K562 (cell line): ENCODE data around the gene MED12. TPM values are rescaled to one million over a fixed set of nuclear protein-coding genes. Genes with fewer than 3 reads are reported as not detected.
A peak's percentile ranks its signal among the peaks of the same experiment; 100 is the strongest.

ENCODE experiments used
- ATAC-seq: fragments of 200-7000 bp; cut with Tn5 transposase; 3 replicates; pipeline ENCODE4 v1.9.1; 2020; ENCODE audit warnings: moderate library complexity
- BruUV-seq: library from RNA; stranded (reverse); fragments of 400-500 nt; replicated peaks from 2 replicates; lab custom pipeline; 2021; lab: Mats Ljungman, UMichigan
- CTCF ChIA-PET: fragments of 300-600 bp; formaldehyde crosslinking; extraction: SDS; loops from one replicate; lab custom pipeline; 2021; ENCODE audit warnings: low intra/inter-chr PET ratio; lab: Yijun Ruan, JAX
- POLR2A ChIA-PET: fragments of 300-600, 350-650 bp; sonication (Branson Sonifier 250); formaldehyde crosslinking; extraction: SDS; loops from one replicate; lab custom pipeline; 2021; ENCODE audit warnings: antibody characterized with exemption, inconsistent platforms; lab: Yijun Ruan, JAX
- DNase-seq, 4 experiments: peaks; one replicate each; pipeline versions ENCODE4 v3.0.0 to v3.0.0-alpha.2; 2011 to 2018; ENCODE audit warnings: low spot score in 3 of 4, mixed read lengths in 3 of 4; ENCODE audit errors: extremely low read depth in 1 of 4
- FAIRE-seq: peaks from 2 replicates; lab custom pipeline; 2011; peaks lifted over from hg19 to GRCh38; lab: Jason Lieb, UNC
- H2AFZ ChIP-seq: 2 replicates; pipeline ENCODE4 v1.6.0; 2011; ENCODE audit warnings: low read depth, low read length, control low read depth, inconsistent platforms
- H3K27ac ChIP-seq: fragments of 200-600 bp; 3 replicates; pipeline ENCODE4 v1.8.0; 2011; ENCODE audit warnings: low read depth, mild to moderate bottlenecking, control low read depth, inconsistent platforms, low read length, moderate library complexity, mixed read lengths; ENCODE audit errors: extremely low read depth
- H3K27me3 ChIP-seq, 2 experiments: fragments of 300-600 bp in 1 of 2; 2 replicates in 1 of 2; 3 replicates in 1 of 2; pipeline versions ENCODE4 v1.6.0 to v1.8.0; 2011; ENCODE audit warnings: inconsistent platforms in 2 of 2, low read length in 2 of 2, mild to moderate bottlenecking in 1 of 2, mixed read lengths in 1 of 2, moderate library complexity in 1 of 2; ENCODE audit not compliant: control insufficient read depth in 2 of 2, insufficient read depth in 2 of 2
- H3K36me3 ChIP-seq: fragments of 300-600 bp; 3 replicates; pipeline ENCODE4 v1.8.0; 2011; ENCODE audit warnings: mild to moderate bottlenecking, low read length, inconsistent platforms; ENCODE audit not compliant: control insufficient read depth, insufficient read depth
- H3K4me1 ChIP-seq, 2 experiments: fragments of 200-600 bp in 1 of 2; replicated peaks in 1 of 2; 2 replicates in 1 of 2; 3 replicates in 1 of 2; pipeline versions ENCODE4 v1.5.1 to v1.8.0; 2011; ENCODE audit warnings: inconsistent platforms in 2 of 2, low read length in 2 of 2, mild to moderate bottlenecking in 1 of 2, mixed read lengths in 1 of 2, moderate library complexity in 1 of 2; ENCODE audit not compliant: control insufficient read depth in 2 of 2, insufficient read depth in 2 of 2
- H3K4me2 ChIP-seq: 2 replicates; pipeline ENCODE4 v1.6.1; 2011; ENCODE audit warnings: low read length, control low read depth, inconsistent platforms, mixed read lengths; ENCODE audit not compliant: insufficient read depth
- H3K4me3 ChIP-seq: fragments of 200-600 bp; sonication (generic), shearing (Covaris generic); 2 replicates; pipeline ENCODE4 v1.5.1; 2016; ENCODE audit warnings: control low read depth, inconsistent platforms
- H3K79me2 ChIP-seq: fragments of 200-600 bp; 3 replicates; pipeline ENCODE4 v1.8.0; 2011; ENCODE audit warnings: low read length, inconsistent platforms; ENCODE audit not compliant: control insufficient read depth, insufficient read depth
- H3K9ac ChIP-seq, 2 experiments: 2 replicates each; pipeline versions ENCODE4 v1.6.0 to v1.6.1; 2011; ENCODE audit warnings: low read depth in 2 of 2, low read length in 2 of 2, control low read depth in 1 of 2, inconsistent platforms in 1 of 2, mild to moderate bottlenecking in 1 of 2, mixed read lengths in 1 of 2; ENCODE audit not compliant: insufficient read depth in 1 of 2
- H3K9me1 ChIP-seq: one replicate; pipeline ENCODE4 v1.6.0; 2011; ENCODE audit warnings: inconsistent platforms, mild to moderate bottlenecking, low read length, moderate library complexity; ENCODE audit not compliant: control insufficient read depth, insufficient read depth
- H3K9me3 ChIP-seq: replicated peaks from 2 replicates; pipeline ENCODE4 v1.5.1; 2011; ENCODE audit warnings: low read depth, low read length, inconsistent platforms; ENCODE audit not compliant: control insufficient read depth, insufficient read depth
- H4K20me1 ChIP-seq: replicated peaks from 2 replicates; pipeline ENCODE4 v1.6.1; 2011; ENCODE audit warnings: low read length, inconsistent platforms, mixed read lengths; ENCODE audit not compliant: control insufficient read depth, insufficient read depth
- DACH1 ChIP-seq: fragments of 450-650 bp; IDR thresholded peaks from 2 replicates; pipeline ENCODE4 v1.6.1; 2018; ENCODE audit not compliant: partially characterized antibody
- DPF2 ChIP-seq: fragments of 450-650 bp; IDR thresholded peaks from 2 replicates; pipeline ENCODE4 v1.6.1; 2016
- EP400 ChIP-seq: fragments of 450-650 bp; IDR thresholded peaks from 2 replicates; pipeline ENCODE4 v1.6.1; 2017; ENCODE audit warnings: antibody characterized with exemption, mild to moderate bottlenecking, moderate library complexity
- ETV5 ChIP-seq: sonication (generic); formaldehyde crosslinking; IDR thresholded peaks from 2 replicates; pipeline ENCODE4 v1.4.0; 2020; ENCODE audit warnings: low read depth, mild to moderate bottlenecking, missing genetic modification reagents
- GABPA ChIP-seq: fragments of 200-800 bp; sonication (Bioruptor generic); conservative IDR thresholded peaks from 2 replicates; pipeline ENCODE4 v1.6.1; 2016; ENCODE audit warnings: low read depth, missing genetic modification characterization, missing compliant biosample characterization
- MAX ChIP-seq: sonication (generic); formaldehyde crosslinking; IDR thresholded peaks from 2 replicates; pipeline ENCODE4 v1.9.0; 2022; ENCODE audit warnings: mild to moderate bottlenecking, missing genetic modification reagents
- NBN ChIP-seq: fragments of 450-650 bp; IDR thresholded peaks from 2 replicates; pipeline ENCODE4 v1.6.1; 2016; ENCODE audit warnings: low read depth, mild to moderate bottlenecking
- PCBP2 ChIP-seq: fragments of 200-400 bp; formaldehyde crosslinking; IDR thresholded peaks from 2 replicates; pipeline ENCODE4 v1.6.1; 2018; ENCODE audit warnings: low read length, low read depth, mild to moderate bottlenecking, moderate library complexity; ENCODE audit not compliant: poor library complexity, severe bottlenecking
- SIN3B ChIP-seq: fragments of 450-650 bp; IDR thresholded peaks from 2 replicates; pipeline ENCODE4 v1.6.1; 2017; ENCODE audit warnings: low read depth, mild to moderate bottlenecking, moderate library complexity
- SUPT5H ChIP-seq: fragments of 450-650 bp; IDR thresholded peaks from 2 replicates; pipeline ENCODE4 v1.6.1; 2016
- THRB ChIP-seq: fragments of 450-650 bp; formaldehyde crosslinking; conservative IDR thresholded peaks from 2 replicates; pipeline ENCODE4 v1.4.0; 2022; ENCODE audit warnings: mild to moderate bottlenecking, missing genetic modification characterization
- ZBTB12 ChIP-seq: fragments of 250-450 bp; sonication (Bioruptor Pico); IDR thresholded peaks from 2 replicates; pipeline ENCODE4 v1.4.0; 2020
- ZBTB26 ChIP-seq: fragments of 450-650 bp; formaldehyde crosslinking; IDR thresholded peaks from 2 replicates; pipeline ENCODE4 v1.4.0; 2022; ENCODE audit warnings: missing genetic modification characterization
- ZNF184 ChIP-seq: sonication (generic); formaldehyde crosslinking; IDR thresholded peaks from 2 replicates; pipeline ENCODE4 v1.5.0; 2020; ENCODE audit warnings: missing genetic modification reagents
- ZNF512 ChIP-seq: IDR thresholded peaks from 2 replicates; pipeline ENCODE4 v1.6.1; 2016; ENCODE audit warnings: missing genetic modification characterization, missing compliant biosample characterization
- WGBS: fragments of 100-300 bp; shearing (Covaris generic); methylation state at CpG from one replicate; pipeline ENCODE4 v1.1.6; 2016; ENCODE audit warnings: low coverage, mixed read lengths; ENCODE audit not compliant: insufficient coverage; ENCODE audit errors: missing lambda C conversion rate; 5-methylcytosine and 5-hydroxymethylcytosine counted together
- in situ Hi-C: fragments of 300-500 bp; cut with MboI; formaldehyde crosslinking; loops from 4 replicates; pipeline ENCODE4 v1.15.0; 2018; ENCODE audit warnings: inconsistent platforms, mixed read lengths
- intact Hi-C: fragments of 100-400 bp; cut with micrococcal nuclease; formaldehyde crosslinking; loops from 2 replicates; pipeline ENCODE4 v1.14.2; 2022
- polyA plus RNA-seq, 8 experiments: library from polyadenylated mRNA; depleted of rRNA in 4 of 8; stranded (reverse) in 5 of 8; unstranded in 3 of 8; fragments of >200 nt; fragmentation: Nextera tagmentation in 2 of 8; fragmentation: Illumina TruSeq in 1 of 8; extraction: Ambion mirVana in 2 of 8; extraction: Trizol in 1 of 8; gene quantifications; 2 replicates each; pipeline versions ENCODE4 v1.2.1 to v1.2.3, GENCODE V29; 2011 to 2014; ENCODE audit warnings: inconsistent platforms in 1 of 8, missing spikeins in 1 of 8
- total RNA-seq, 7 experiments: library from RNA; depleted of rRNA in 6 of 7; stranded (reverse); fragments of >200 nt in 6 of 7; fragmentation: Illumina TruSeq in 2 of 7; extraction: Trizol in 2 of 7; gene quantifications; 2 replicates each; pipeline versions ENCODE4 v1.2.1 to v1.2.3, GENCODE V29; 2011 to 2021; ENCODE audit warnings: low replicate concordance in 1 of 7

Gene MED12
- total and polyA plus RNA-seq, 9 of the 15 experiments (the other 6 are each of a cell fraction or from before 2014, with no cell fraction given) = 1.6 to 49.7 (median 8.6) TPM

- Histone ChIP-seq H3K9me3 (no peaks in the 10 kb centered on the region), H3K9ac (peak overlapping the region; percentile 82 to 87; a peak in 3 of 4 replicates), H3K4me2 (peak overlapping the region; percentile 86), H3K36me3 (peaks cover 3% of the 10 kb centered on the region; the same call in 1 of the 3 replicates), H4K20me1 (no peaks in the 10 kb centered on the region), H3K4me1 (peaks cover 54 to 67% of the 10 kb centered on the region in 2 experiments), H3K9me1 (no peaks in the 10 kb centered on the region), H3K4me3 (peak overlapping the region; percentile 44), H3K79me2 (peaks cover 21% of the 10 kb centered on the region; the same call in 2 of the 3 replicates), H2AFZ (peak overlapping the region; percentile 72), H3K27ac (peak overlapping the region; percentile 91), H3K27me3 (no peaks in the 10 kb centered on the region)
- intact Hi-C loops (loop anchor here (2.0 kb wide), 1 partner anchor 67 kb away; no protein-coding TSS in a partner anchor), in situ Hi-C loops (no loop called here)
- DNase-seq (peak; percentile 83 to 94 (median 89)), FAIRE-seq (peak; percentile 91), ATAC-seq (peak; percentile 82)
- WGBS = 0% methylated on average over 3 of the region's 10 CpGs
- ChIA-PET POLR2A (interaction anchor here (1.0 to 2.3 kb wide), 2 partner anchors 12 to 15 kb away, joined by 3 to 9 read pairs; partner anchors contain the start of gene MED12), CTCF (no interaction called here)
- BruUV-seq = no TSS peak
- TF ChIP-seq ETV5 (CRISPR knock-in tag) = no peak
- peak; percentile 53; the same call in 1 of the 2 replicates for TF ChIP-seq EP400
- TF ChIP-seq SIN3B = no peak
- no peak for TF ChIP-seq ZNF512 (tag)
- no peak for TF ChIP-seq ZNF184 (CRISPR knock-in tag)
- no peak for TF ChIP-seq DACH1
- no peak for TF ChIP-seq THRB (CRISPR knock-in tag)
- TF ChIP-seq ZBTB12 (CRISPR knock-in tag) = no peak
- 0 out of 2 replicates have a peak, but pooled peaks have one; percentile 26 for TF ChIP-seq NBN
- peak; percentile 53 for TF ChIP-seq SUPT5H
- peak; percentile 55; the same call in 1 of the 2 replicates for TF ChIP-seq GABPA (tag)
- TF ChIP-seq DPF2 = peak; percentile 81
- TF ChIP-seq PCBP2 = no peak
- no peak for TF ChIP-seq ZBTB26 (CRISPR knock-in tag)
- no peak for TF ChIP-seq MAX (CRISPR knock-in tag)
Measured at GRCh38 chrX:71103110-71103983, 15.0 kb upstream of the MED12 start.
